ENCODE measurements around the gene OR52I1.

OR52I1 gene

GRCh38 chr11:4610258-4610935, 16.6 kb downstream of the OR52I1 start:
- peak overlapping the region in 5 of 7 experiments; percentile 29 to 61 (median 48) for H3K4me3 ChIP-seq (ENCODE audit: control insufficient read depth in 1 of 7, extremely low read depth in 1 of 7, insufficient read depth in 4 of 7, low read depth in 2 of 7, low read length in 6 of 7)
- ChIA-PET CTCF (no interaction called here), POLR2A (no interaction called here)
- peaks cover 15 to 31% (median 22%) of the 10 kb centered on the region in 4 experiments for H3K4me1 ChIP-seq (ENCODE audit: control extremely low read depth in 1 of 4, control insufficient read depth in 4 of 4, insufficient read depth in 4 of 4, low read length in 3 of 4)
- H3K36me3 ChIP-seq (ENCODE audit: control insufficient read depth in 4 of 4, insufficient read depth in 4 of 4, low read length in 3 of 4): no peaks in the 10 kb centered on the region
- no peak overlapping the region for H3K27ac ChIP-seq (ENCODE audit: insufficient read depth in 1 of 2, low read depth in 1 of 2, low read length in 2 of 2, poor library complexity in 1 of 2, severe bottlenecking in 2 of 2)
- H3K9me3 ChIP-seq (ENCODE audit: control extremely low read depth in 1 of 5, control insufficient read depth in 4 of 5, insufficient read depth in 2 of 5, low read depth in 1 of 5, low read length in 4 of 5): no peaks in the 10 kb centered on the region
- 0% methylated on average over 2 of the region's 3 CpGs for WGBS (ENCODE audit: insufficient coverage)
- H3K27me3 ChIP-seq (replicated peaks in 2 of 5; ENCODE audit: control insufficient read depth in 4 of 5, insufficient read depth in 5 of 5, low read length in 4 of 5): no peaks in the 10 kb centered on the region
- peak; percentile 10 to 55 (median 37) for DNase-seq

GRCh38 chr11:4611986-4612385, 18.1 kb downstream of the OR52I1 start:
- ChIA-PET CTCF (interaction anchor here (1.4 kb wide), 1 partner anchor 15 kb away, joined by 4 read pairs; no protein-coding TSS in a partner anchor), POLR2A (no interaction called here)
- no peak overlapping the region for H3K4me3 ChIP-seq (ENCODE audit: control insufficient read depth in 1 of 7, extremely low read depth in 1 of 7, insufficient read depth in 4 of 7, low read depth in 2 of 7, low read length in 6 of 7)
- no CpG with 5 or more reads among the region's 2 CpGs for WGBS (ENCODE audit: insufficient coverage)
- H3K27ac ChIP-seq (ENCODE audit: insufficient read depth in 1 of 2, low read depth in 1 of 2, low read length in 2 of 2, poor library complexity in 1 of 2, severe bottlenecking in 2 of 2): no peak overlapping the region
- H3K9me3 ChIP-seq (ENCODE audit: control extremely low read depth in 1 of 5, control insufficient read depth in 4 of 5, insufficient read depth in 2 of 5, low read depth in 1 of 5, low read length in 4 of 5): no peaks in the 10 kb centered on the region
- H3K36me3 ChIP-seq (ENCODE audit: control insufficient read depth in 4 of 4, insufficient read depth in 4 of 4, low read length in 3 of 4): no peaks in the 10 kb centered on the region
- peaks cover 11 to 15% (median 13%) of the 10 kb centered on the region in 4 experiments for H3K4me1 ChIP-seq (ENCODE audit: control extremely low read depth in 1 of 4, control insufficient read depth in 4 of 4, insufficient read depth in 4 of 4, low read length in 3 of 4)
- H3K27me3 ChIP-seq (replicated peaks in 2 of 5; ENCODE audit: control insufficient read depth in 4 of 5, insufficient read depth in 5 of 5, low read length in 4 of 5): no peaks in the 10 kb centered on the region
- no peak for DNase-seq

- H3K36me3 ChIP-seq (ENCODE audit: control insufficient read depth in 4 of 4, insufficient read depth in 4 of 4, low read length in 3 of 4): no peaks in the 10 kb centered on the region
- no peaks in the 10 kb centered on the region for H3K9me3 ChIP-seq (ENCODE audit: control extremely low read depth in 1 of 5, control insufficient read depth in 4 of 5, insufficient read depth in 2 of 5, low read depth in 1 of 5, low read length in 4 of 5)
- no peaks in the 10 kb centered on the region for H3K27me3 ChIP-seq (replicated peaks in 2 of 5; ENCODE audit: control insufficient read depth in 4 of 5, insufficient read depth in 5 of 5, low read length in 4 of 5)
- no peak for DNase-seq
- no peaks in the 10 kb centered on the region for H3K4me1 ChIP-seq (ENCODE audit: control extremely low read depth in 1 of 4, control insufficient read depth in 4 of 4, insufficient read depth in 4 of 4, low read length in 3 of 4)
- H3K27ac ChIP-seq (ENCODE audit: insufficient read depth in 1 of 2, low read depth in 1 of 2, low read length in 2 of 2, poor library complexity in 1 of 2, severe bottlenecking in 2 of 2): no peak overlapping the region
- POLR2A ChIA-PET: no interaction called here
- no peak overlapping the region for H3K4me3 ChIP-seq (ENCODE audit: control insufficient read depth in 1 of 7, extremely low read depth in 1 of 7, insufficient read depth in 4 of 7, low read depth in 2 of 7, low read length in 6 of 7)
- CTCF ChIA-PET: interaction anchor here (2.6 kb wide), 1 partner anchor 21 kb away, joined by 8 read pairs; the partner anchor contains the start of gene OR51D1
Observed at GRCh38 chr11:4615856-4616444, 22.1 kb downstream of the OR52I1 start.

GRCh38 chr11:4619514-4619913, 25.7 kb downstream of the OR52I1 start:
- WGBS (ENCODE audit: insufficient coverage): 100% methylated on average over 4 of the region's 9 CpGs
- no peaks in the 10 kb centered on the region for H3K27me3 ChIP-seq (replicated peaks in 2 of 5; ENCODE audit: control insufficient read depth in 4 of 5, insufficient read depth in 5 of 5, low read length in 4 of 5)
- H3K4me3 ChIP-seq (ENCODE audit: control insufficient read depth in 1 of 7, extremely low read depth in 1 of 7, insufficient read depth in 4 of 7, low read depth in 2 of 7, low read length in 6 of 7): no peak overlapping the region
- H3K36me3 ChIP-seq (ENCODE audit: control insufficient read depth in 4 of 4, insufficient read depth in 4 of 4, low read length in 3 of 4): no peaks in the 10 kb centered on the region
- ChIA-PET POLR2A (no interaction called here), CTCF (no interaction called here)
- H3K27ac ChIP-seq (ENCODE audit: insufficient read depth in 1 of 2, low read depth in 1 of 2, low read length in 2 of 2, poor library complexity in 1 of 2, severe bottlenecking in 2 of 2): no peak overlapping the region
- H3K4me1 ChIP-seq (ENCODE audit: control extremely low read depth in 1 of 4, control insufficient read depth in 4 of 4, insufficient read depth in 4 of 4, low read length in 3 of 4): no peaks in the 10 kb centered on the region
- DNase-seq: peak in 1 of 3 donors; percentile 5
- H3K9me3 ChIP-seq (ENCODE audit: control extremely low read depth in 1 of 5, control insufficient read depth in 4 of 5, insufficient read depth in 2 of 5, low read depth in 1 of 5, low read length in 4 of 5): peaks cover 0 to 3% (median 0%) of the 10 kb centered on the region in 5 experiments

GRCh38 chr11:4626207-4627099, 32.6 kb downstream of the OR52I1 start:
- Histone ChIP-seq H3K36me3 (ENCODE audit: control insufficient read depth in 4 of 4, insufficient read depth in 4 of 4, low read length in 3 of 4) (no peaks in the 10 kb centered on the region), H3K4me3 (ENCODE audit: control insufficient read depth in 1 of 7, extremely low read depth in 1 of 7, insufficient read depth in 4 of 7, low read depth in 2 of 7, low read length in 6 of 7) (no peak overlapping the region), H3K27ac (ENCODE audit: insufficient read depth in 1 of 2, low read depth in 1 of 2, low read length in 2 of 2, poor library complexity in 1 of 2, severe bottlenecking in 2 of 2) (no peak overlapping the region), H3K4me1 (ENCODE audit: control extremely low read depth in 1 of 4, control insufficient read depth in 4 of 4, insufficient read depth in 4 of 4, low read length in 3 of 4) (no peaks in the 10 kb centered on the region), H3K9me3 (ENCODE audit: control extremely low read depth in 1 of 5, control insufficient read depth in 4 of 5, insufficient read depth in 2 of 5, low read depth in 1 of 5, low read length in 4 of 5) (peaks cover 0 to 12% (median 2%) of the 10 kb centered on the region in 5 experiments), H3K27me3 (replicated peaks in 2 of 5; ENCODE audit: control insufficient read depth in 4 of 5, insufficient read depth in 5 of 5, low read length in 4 of 5) (no peaks in the 10 kb centered on the region)
- peak; percentile 58 to 76 (median 73) for DNase-seq
- WGBS (ENCODE audit: insufficient coverage): 55% methylated on average over 10 of the region's 15 CpGs
- ChIA-PET CTCF (interaction anchor here (1.0 to 2.1 kb wide), 3 partner anchors 10 to 87 kb away, joined by 3 to 11 read pairs (median 4); partner anchors contain the start of gene OR51D1), POLR2A (no interaction called here)

GRCh38 chr11:4636136-4636535, 42.3 kb downstream of the OR52I1 start:
- Histone ChIP-seq H3K27ac (ENCODE audit: insufficient read depth in 1 of 2, low read depth in 1 of 2, low read length in 2 of 2, poor library complexity in 1 of 2, severe bottlenecking in 2 of 2) (no peak overlapping the region), H3K4me1 (ENCODE audit: control extremely low read depth in 1 of 4, control insufficient read depth in 4 of 4, insufficient read depth in 4 of 4, low read length in 3 of 4) (peaks cover 0 to 3% (median 0%) of the 10 kb centered on the region in 4 experiments), H3K27me3 (replicated peaks in 2 of 5; ENCODE audit: control insufficient read depth in 4 of 5, insufficient read depth in 5 of 5, low read length in 4 of 5) (peaks cover 0 to 3% (median 0%) of the 10 kb centered on the region in 5 experiments), H3K4me3 (ENCODE audit: control insufficient read depth in 1 of 7, extremely low read depth in 1 of 7, insufficient read depth in 4 of 7, low read depth in 2 of 7, low read length in 6 of 7) (no peak overlapping the region), H3K36me3 (ENCODE audit: control insufficient read depth in 4 of 4, insufficient read depth in 4 of 4, low read length in 3 of 4) (no peaks in the 10 kb centered on the region), H3K9me3 (ENCODE audit: control extremely low read depth in 1 of 5, control insufficient read depth in 4 of 5, insufficient read depth in 2 of 5, low read depth in 1 of 5, low read length in 4 of 5) (no peaks in the 10 kb centered on the region)
- POLR2A ChIA-PET: no interaction called here
- DNase-seq: no peak
- CTCF ChIA-PET: interaction anchor here (0.6 to 3.4 kb wide), 20 partner anchors 8 to 568 kb away, joined by 3 to 38 read pairs (median 5); partner anchors contain the start of gene TRIM68
- 96% methylated on average over 2 of the region's 2 CpGs for WGBS (ENCODE audit: insufficient coverage)

Data from common myeloid progenitor, CD34-positive (primary cell).